ENCODE results near the gene PIP5KL1. TPM values are rescaled to one million over a fixed set of nuclear protein-coding genes. Genes with fewer than 3 reads are reported as not detected.

The PIP5KL1 gene
- polyA plus RNA-seq, 1 donor, result 1.4 TPM

- no peak for DNase-seq
These were observed 19.4 kb upstream of the PIP5KL1 start for GRCh38 chr9:127949827-127950512.

DNA sequence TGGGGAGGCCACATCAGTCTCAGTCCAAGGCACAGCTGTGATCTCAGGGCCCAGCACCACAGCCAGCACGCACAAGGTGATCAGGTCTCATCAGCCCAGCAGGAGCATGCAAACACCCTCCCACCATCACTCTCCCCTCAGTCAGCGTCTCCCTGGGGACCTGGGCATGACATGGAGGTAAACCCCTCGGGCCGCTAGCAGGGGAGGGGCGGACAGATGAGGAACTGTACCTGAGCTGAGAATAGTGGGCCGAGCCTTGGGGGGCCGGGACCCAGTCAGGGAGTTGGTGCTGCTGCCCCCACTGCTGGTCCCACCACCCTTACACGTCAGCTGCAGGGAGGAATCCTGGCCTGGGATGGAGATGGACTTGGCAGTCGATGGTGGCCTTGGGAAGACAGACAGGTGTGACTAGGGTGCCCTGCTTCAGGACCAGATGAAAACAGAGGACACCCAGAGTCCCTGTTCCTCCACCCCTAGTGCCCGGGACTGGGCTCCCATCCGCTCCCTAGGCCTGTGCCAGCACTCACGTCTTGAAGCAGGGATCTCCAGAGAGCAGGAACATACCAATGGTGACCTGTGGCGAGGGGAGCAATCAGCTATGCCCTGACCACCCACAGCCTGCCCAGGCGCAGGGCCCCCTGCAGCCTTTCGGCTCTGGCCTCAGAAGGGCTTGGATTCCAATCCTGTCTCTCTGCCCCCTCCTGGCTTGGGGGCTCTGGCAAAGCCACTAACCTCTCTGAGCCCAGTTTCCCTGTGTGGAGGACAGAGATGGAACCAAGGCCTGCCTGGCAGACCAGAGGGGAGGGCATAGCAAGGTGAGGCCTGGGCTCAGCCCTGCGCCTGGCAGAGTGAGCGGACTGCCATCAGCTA lies 17.5 kb upstream of the PIP5KL1 start:
- DNase-seq, result no peak

DNA sequence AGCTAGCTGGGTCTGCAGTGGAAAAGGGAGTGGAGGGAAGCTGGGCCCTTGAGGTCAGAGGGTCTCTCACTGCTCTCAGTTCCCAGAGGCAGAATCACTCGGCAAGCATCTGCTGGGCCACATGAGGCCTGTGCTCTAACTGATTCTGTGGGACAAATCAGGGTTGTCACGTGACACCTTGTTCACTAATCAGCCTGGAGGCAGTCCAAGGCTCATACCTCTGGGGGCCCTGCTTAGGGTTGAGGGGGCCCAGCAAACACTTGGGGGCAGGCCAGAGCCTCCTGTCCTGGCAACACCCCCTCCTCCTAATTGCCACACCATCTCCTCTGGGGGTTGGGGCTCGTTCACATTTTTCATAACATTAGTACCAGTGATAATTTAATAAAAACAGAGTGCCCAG lies 16.2 kb upstream of the PIP5KL1 start:
- no peak for DNase-seq

GRCh38 chr9:127945942-127946341 lies 15.4 kb upstream of the PIP5KL1 start:
- no peak for DNase-seq

DNA sequence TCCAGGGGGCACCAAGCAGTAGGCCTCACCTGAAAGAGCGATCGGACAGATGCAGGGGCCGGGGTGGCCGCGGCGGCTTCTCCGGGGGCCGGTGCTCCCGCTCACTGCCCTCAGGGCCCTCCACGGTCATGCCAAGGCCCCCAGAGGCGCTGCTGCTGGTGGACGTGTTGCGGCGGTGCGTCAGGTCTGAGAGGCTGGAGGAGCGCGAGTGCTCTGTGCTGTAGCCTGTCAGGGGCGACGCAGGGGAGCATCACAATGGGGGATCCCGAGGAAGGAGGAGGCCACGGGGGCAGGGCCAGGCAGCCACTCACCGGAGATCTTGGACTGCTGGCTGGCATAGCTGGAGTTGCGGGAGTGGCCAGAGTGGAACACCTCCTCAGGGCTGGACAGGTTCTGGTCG lies 14.8 kb upstream of the PIP5KL1 start:
- DNase-seq, result no peak

- no peak for DNase-seq
These were observed 14.1 kb upstream of the PIP5KL1 start for GRCh38 chr9:127944586-127945218.

DNA sequence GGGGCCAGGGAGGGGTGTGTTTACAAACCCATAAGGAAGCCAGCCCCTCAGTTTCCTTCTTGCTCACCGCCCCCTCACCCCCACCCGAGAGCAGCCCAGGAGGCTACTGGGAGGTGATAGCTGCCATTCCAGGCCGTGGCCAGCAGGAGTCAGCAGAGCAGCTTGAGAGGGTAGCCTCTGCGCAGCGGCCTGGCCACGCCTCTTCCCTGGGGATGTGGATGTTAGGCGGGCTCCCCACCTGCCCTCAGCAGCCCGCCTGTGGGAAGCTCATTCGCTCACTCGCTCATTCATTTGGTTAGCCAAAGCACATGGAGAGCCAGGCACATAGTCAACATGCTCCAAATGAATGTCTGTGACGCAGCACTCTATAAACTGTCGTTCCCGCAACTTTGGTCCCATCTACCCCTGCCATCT lies 13.2 kb upstream of the PIP5KL1 start:
- no peak for DNase-seq

DNA sequence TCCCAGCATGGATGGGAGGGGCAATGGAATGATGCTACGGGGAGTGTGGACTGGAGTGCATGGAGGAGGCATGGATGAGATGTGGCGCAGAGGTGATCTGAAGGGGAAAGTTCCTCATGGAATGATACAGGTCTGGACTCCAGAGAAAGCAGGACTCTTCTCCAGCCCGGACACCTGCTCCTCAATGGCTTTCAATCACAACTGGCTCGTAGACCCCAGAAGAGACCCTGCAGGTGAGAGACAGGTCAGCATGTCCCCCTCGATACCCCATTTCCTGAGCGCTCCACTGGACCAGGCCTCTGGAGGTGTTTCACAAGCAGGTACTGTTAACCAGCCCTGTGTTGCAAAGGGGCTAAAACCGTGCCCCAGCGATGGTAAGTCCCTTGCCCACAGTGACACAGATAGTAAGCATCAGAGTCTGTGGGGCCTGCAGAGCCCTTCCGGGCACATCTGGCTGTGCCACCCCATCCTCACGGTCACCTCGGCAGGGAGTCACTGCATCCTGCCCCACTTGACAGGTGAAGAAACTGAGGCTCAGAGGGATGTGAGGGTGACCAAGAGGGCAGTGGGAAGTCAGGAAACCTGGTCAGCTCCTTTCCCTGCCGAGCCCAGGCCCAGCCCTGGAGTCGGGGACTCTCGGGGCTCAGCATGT lies 12.6 kb upstream of the PIP5KL1 start:
- DNase-seq, result no peak

GRCh38 chr9:127942216-127943010 lies 11.8 kb upstream of the PIP5KL1 start:
- no peak for DNase-seq

DNA sequence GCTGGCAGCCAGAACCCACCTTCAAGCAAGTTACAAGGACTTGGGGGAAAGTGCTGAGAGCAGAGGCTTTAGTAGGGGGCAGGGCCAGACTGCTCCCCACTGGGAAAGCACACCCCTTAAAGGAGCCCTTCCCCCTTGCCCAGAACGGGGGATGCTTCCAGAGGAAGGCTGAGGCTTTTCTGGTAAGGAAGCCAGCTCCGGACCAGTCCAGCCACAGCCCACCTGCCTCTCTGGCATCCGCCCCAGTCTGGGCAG lies 11.3 kb upstream of the PIP5KL1 start:
- no peak for DNase-seq

DNA sequence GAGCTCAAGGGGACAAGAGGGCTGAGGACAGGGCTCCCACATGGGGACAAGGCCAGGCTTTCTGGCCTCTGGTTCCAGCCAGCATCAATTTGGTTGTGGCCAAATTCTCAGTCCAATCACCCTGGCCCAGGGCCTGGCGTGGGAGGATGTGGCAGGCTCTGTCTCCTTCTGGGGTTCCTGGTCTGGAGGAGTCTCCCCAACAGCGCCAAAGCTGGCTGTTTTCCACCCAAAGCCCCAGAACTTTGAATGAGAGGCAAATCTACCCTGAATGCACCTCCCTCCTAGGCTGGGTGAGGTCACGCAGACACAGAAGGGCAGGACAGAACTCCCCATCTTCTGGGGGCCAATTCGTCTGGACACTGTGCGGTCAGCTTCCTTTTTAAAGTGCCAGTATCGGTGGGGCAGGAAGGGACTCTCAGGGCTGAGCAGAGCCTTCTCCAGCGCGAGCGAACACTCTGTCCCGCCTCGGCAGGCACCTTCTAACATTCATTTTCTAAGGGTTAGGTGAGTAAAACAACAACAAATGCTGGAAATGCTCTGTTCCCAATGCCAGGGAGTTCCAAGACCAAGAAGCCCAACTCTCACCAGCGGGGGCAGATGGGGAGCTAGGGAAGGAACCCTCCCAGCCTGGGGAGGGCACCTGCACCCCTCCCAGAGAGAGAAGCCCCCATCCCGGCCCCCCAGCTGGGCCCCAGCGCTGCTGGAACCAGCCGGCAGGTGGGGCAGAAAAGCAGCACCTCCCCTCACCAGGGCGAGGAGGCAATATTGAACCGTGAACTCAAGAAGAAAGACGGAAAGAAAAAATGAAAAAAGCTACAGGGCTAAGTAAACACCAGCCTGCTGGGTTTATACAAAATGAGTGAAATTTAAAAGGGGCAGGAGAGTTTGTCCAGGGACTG lies 10.7 kb upstream of the PIP5KL1 start:
- no peak for DNase-seq

GRCh38 chr9:127940593-127940992 lies 10.0 kb upstream of the PIP5KL1 start:
- no peak for DNase-seq

DNA sequence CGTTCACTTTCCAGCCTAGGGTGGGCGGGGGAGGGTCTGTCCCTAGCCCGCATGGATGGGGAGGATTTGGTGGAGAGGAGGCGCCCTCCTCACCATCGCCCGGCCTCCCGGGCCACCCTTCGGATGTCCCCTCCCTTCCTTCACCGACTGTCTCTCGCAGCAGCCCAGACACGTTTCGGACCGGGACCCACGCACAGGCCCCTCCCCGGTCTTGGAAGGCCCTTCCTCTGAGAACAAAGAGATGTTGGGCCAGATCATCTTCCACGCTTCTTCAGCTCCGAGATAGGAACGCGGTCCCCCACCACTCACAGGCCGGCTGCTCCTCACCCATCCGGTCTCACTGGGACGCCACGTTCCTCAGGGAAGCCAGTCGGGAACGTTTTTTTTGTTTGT lies 7.7 kb upstream of the PIP5KL1 start:
- DNase-seq, result no peak

DNA sequence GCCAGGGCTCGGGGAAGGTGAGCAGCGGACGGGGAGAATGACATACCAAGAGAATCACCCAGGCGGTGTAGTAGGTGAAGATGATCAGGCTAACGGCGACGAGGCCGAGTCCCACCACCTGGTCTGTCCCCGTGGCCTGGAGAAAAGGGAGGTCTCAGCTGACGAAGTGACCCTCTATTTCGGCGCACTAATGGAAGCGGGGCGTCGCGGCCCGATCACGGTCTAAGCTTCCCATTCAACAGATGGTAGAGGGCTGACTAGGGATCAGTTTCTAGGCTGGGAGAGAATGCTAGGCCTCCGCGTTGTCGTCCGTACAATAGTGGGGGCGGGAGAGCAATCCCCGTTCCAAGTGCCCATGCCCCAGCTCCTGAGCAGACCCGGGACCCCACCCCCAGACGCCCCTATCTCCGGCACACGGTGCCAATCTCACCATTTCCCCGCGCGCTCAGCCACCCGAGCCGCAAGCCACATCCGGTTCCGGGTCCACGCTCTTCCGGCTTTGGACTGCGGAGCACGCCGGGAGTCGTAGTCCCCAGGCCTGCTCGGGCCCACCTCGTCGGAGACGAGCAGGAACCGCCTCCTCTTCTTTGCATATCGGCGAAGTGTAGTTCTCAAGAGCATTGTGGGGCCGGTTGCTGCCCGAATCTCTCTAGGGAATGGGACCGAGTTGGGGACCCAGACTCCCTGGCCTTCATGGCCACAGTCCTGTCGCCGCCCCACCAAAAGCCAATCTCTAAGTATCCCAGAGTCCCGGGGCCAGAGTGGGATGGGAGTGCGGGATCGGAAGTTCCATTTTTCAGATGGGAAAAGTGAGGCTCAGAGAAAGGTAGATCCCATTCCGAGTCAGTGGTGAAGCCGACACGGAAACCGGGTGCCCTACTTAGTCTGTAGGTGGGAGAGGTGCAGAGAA lies 7.1 kb upstream of the PIP5KL1 start, which contains the start of gene DPM2:
Gene DPM2 (minus strand): TSS at position 467 of the 910 bp plus-strand sequence. CDS start 34 bp downstream, at position 433.
- peak; percentile 81 for DNase-seq

DNA sequence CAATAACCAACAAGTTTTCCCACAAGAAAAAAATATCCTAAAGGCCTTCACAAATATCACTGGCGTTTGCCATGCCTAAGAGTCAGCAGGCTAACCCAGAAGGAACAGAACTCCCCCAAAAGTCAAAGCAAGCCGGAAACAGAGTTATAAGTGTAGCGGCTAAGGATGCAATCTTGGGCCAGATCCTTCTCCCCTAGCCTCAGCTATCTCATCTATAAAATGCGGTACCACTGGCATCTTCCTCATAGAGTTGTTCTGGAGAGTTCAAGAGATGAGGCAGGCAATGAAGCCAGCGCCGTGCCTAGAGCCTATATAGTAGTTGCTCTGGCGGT lies 6.4 kb upstream of the PIP5KL1 start:
- DNase-seq, result no peak

DNA sequence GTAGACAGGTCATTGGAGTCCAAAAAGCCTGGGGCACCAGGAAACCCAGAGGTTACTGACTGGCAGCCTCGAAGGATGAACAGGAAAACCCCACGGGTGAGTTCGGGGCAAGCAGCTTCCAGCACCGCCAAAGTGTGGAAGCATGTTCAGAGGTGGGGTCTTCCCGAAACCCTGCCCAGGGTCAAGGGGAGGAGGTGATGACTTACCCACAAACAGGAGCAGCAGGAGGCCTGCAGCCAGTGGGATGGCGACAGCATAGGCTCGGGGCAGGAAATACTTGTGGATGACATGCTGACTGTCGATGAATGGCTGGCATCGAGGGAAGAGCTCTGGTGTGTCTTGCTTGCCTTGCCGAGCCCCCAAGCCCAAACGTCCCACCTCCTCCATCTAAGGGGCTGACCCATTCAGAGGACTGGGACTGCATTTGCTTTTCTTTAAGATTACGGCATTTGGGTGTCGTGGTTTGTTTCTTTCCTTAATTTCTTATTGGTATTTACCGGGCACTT lies 5.8 kb upstream of the PIP5KL1 start:
- DNase-seq, result no peak

DNA sequence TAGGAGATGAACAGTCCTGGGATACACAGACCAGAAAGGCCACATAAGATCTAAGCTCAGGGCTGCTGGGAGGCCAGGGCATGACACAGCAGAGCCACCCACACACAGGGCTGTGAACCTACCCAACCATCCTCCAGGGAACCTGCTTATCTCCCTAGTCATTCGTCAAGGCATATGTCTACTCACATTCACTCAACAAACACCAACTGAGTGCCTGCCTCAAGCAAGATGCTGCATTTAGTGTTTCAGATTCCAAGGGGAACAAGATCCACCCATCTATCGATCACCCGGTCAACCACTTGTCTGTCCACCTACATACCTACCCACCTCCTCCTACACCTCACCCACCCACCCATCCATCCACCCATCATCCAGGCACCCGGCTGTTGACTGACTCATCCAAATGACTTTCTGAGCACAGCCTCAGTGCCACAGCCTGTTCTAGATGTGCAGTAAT lies 5.2 kb upstream of the PIP5KL1 start:
- no peak for DNase-seq

DNA sequence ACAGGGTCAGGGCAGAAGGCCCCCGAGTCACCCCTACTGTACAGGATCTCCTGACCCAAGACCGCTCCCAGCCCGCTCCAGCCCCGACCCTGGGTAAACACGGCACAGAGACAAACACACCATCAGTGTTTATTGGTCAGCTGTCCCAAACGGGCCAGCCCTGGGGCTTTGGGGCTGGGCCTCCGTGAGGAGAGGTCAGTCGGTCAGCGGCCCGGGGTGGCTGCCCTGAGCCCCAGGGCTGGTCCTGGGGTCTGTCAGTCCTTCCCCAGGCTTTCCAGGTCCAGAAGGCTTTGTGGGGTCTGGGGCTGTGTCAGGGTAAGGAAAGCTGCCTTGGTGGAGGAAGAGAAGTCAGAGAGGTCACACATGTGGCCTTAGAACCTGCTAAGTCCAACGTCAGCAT lies 4.4 kb upstream of the PIP5KL1 start:
- DNase-seq, result no peak

- DNase-seq, result no peak
These were observed 3.7 kb upstream of the PIP5KL1 start for GRCh38 chr9:127934248-127934647.
